Measurements from ENCODE around the gene FAM170B.

FAM170B gene

DNA sequence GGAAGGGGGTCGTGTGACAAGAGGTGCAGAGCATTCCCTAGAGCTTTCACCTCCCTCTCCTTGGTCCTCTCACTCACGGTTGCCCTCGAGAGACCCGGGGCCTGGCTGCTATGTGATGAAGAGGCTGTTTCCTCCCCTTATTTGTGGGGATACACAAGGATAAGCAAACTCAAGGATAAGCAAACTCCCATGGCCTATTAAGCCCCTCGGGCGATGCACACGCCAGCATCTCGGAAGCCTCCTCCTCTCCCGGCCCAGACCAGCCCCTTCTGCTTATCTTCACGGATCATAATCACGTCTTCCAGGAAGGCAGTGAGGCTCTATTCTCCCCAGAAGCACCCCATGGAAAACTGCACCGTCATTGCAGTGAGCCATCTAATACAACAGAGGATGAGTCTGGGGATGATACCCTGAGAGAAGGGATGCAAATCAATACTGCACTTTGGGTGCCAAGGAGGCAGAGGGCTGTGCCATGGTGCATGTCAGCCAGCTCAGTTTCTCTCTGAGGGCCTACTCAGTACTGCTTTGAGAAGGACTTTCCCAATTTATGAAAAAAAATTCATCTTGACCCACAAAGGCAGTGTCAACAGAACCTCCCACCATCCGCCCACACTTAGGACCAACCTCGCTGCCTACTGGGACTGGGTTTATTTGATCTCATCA is 32.1 kb upstream of the FAM170B start:
- H3K4me2 ChIP-seq (ENCODE audit: low read length), result no peak overlapping the region

DNA sequence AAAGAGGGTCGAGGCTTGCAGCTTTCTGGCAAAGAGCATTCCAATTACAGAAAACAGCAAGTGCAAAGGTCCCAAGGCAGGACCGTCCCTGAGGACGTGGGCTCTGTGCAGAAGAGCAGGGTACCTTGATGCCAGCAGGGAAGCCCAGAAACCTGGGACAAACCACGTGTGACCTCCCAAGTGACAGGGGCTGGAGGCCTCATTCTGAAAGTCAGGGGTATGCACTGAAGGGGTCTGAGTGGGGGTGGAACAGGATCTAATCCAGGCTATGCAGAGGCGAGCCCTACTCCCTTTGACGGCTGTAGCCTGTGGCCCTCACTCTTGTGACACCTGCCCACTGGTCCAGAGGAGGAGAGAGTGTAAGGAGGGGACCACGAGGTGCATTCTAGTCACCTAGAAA is 31.4 kb upstream of the FAM170B start:
- Histone ChIP-seq H3K9me3 (ENCODE audit: control insufficient read depth, insufficient read depth, low read length) (no peaks in the 10 kb centered on the region), H3K9me2 (replicated peaks; ENCODE audit: control insufficient read depth, low read length) (no peaks in the 10 kb centered on the region), H3K4me1 (ENCODE audit: control insufficient read depth, low read length) (peaks cover 4% of the 10 kb centered on the region), H3F3A (ENCODE audit: control insufficient read depth, insufficient read depth) (no peaks in the 10 kb centered on the region), H3K36me3 (ENCODE audit: control insufficient read depth, low read length) (no peaks in the 10 kb centered on the region), H3K27ac (ENCODE audit: low read depth, low read length) (no peak overlapping the region), H3K27me3 (ENCODE audit: control insufficient read depth, low read length) (no peaks in the 10 kb centered on the region), H3K4me3 (ENCODE audit: low read length) (no peak overlapping the region), H4K20me1 (ENCODE audit: control insufficient read depth, insufficient read depth, low read depth, low read length) (no peaks in the 10 kb centered on the region), H3K4me2 (ENCODE audit: low read length) (no peak overlapping the region), H3K79me2 (ENCODE audit: control insufficient read depth, low read length) (no peaks in the 10 kb centered on the region)
- TF ChIP-seq EZH2phosphoT487 (IDR thresholded peaks at IDR 0.05; ENCODE audit: borderline replicate concordance, low read length), result no peak
- no peak for TF ChIP-seq CTCF (IDR thresholded peaks at IDR 0.05; ENCODE audit: low read depth, low read length, poor library complexity, severe bottlenecking)

More for the DNA sequence above, 32.1 kb upstream of the FAM170B start:
- Histone ChIP-seq H3K4me3 (ENCODE audit: low read length) (no peak overlapping the region), H3K27me3 (ENCODE audit: control insufficient read depth, low read length) (no peaks in the 10 kb centered on the region), H3K27ac (ENCODE audit: low read depth, low read length) (no peak overlapping the region), H3K4me1 (ENCODE audit: control insufficient read depth, low read length) (peaks cover 4% of the 10 kb centered on the region), H3K9me3 (ENCODE audit: control insufficient read depth, insufficient read depth, low read length) (no peaks in the 10 kb centered on the region), H3F3A (ENCODE audit: control insufficient read depth, insufficient read depth) (no peaks in the 10 kb centered on the region), H3K36me3 (ENCODE audit: control insufficient read depth, low read length) (no peaks in the 10 kb centered on the region), H4K20me1 (ENCODE audit: control insufficient read depth, insufficient read depth, low read depth, low read length) (no peaks in the 10 kb centered on the region), H3K9me2 (replicated peaks; ENCODE audit: control insufficient read depth, low read length) (no peaks in the 10 kb centered on the region), H3K79me2 (ENCODE audit: control insufficient read depth, low read length) (no peaks in the 10 kb centered on the region)
- TF ChIP-seq EZH2phosphoT487 (IDR thresholded peaks at IDR 0.05; ENCODE audit: borderline replicate concordance, low read length), result no peak
- TF ChIP-seq CTCF (IDR thresholded peaks at IDR 0.05; ENCODE audit: low read depth, low read length, poor library complexity, severe bottlenecking), result no peak

GRCh38 chr10:49164559-49165188 is 30.9 kb upstream of the FAM170B start:
- TF ChIP-seq EZH2phosphoT487 (IDR thresholded peaks at IDR 0.05; ENCODE audit: borderline replicate concordance, low read length), result no peak
- TF ChIP-seq CTCF (IDR thresholded peaks at IDR 0.05; ENCODE audit: low read depth, low read length, poor library complexity, severe bottlenecking), result peak; percentile 90
- H3K4me1 ChIP-seq (ENCODE audit: control insufficient read depth, low read length), result peaks cover 4% of the 10 kb centered on the region

More at GRCh38 chr10:49164559-49165188, 30.9 kb upstream of the FAM170B start:
- Histone ChIP-seq H3K9me2 (replicated peaks; ENCODE audit: control insufficient read depth, low read length) (no peaks in the 10 kb centered on the region), H3F3A (ENCODE audit: control insufficient read depth, insufficient read depth) (no peaks in the 10 kb centered on the region), H3K4me3 (ENCODE audit: low read length) (no peak overlapping the region), H3K4me2 (ENCODE audit: low read length) (peak overlapping the region; percentile 31; the same call in 1 of the 2 replicates), H3K36me3 (ENCODE audit: control insufficient read depth, low read length) (no peaks in the 10 kb centered on the region), H3K79me2 (ENCODE audit: control insufficient read depth, low read length) (no peaks in the 10 kb centered on the region), H3K27me3 (ENCODE audit: control insufficient read depth, low read length) (no peaks in the 10 kb centered on the region), H3K9me3 (ENCODE audit: control insufficient read depth, insufficient read depth, low read length) (no peaks in the 10 kb centered on the region), H3K27ac (ENCODE audit: low read depth, low read length) (no peak overlapping the region), H4K20me1 (ENCODE audit: control insufficient read depth, insufficient read depth, low read depth, low read length) (no peaks in the 10 kb centered on the region)
